HG03064 (cell line): ENCODE data around the gene ANKRD29.
"Not testable (repeated sequence)": the region's sequence is repeated elsewhere in the genome, so short reads cannot be mapped to it uniquely, and the experiment has no call there.

Source experiments
- ATAC-seq: cut with Tn5 transposase; IDR thresholded peaks from one replicate; pipeline ENCODE4 v1.9.1; 2021; ENCODE audit warnings: low read depth; ENCODE audit not compliant: unreplicated experiment

The ANKRD29 gene

DNA sequence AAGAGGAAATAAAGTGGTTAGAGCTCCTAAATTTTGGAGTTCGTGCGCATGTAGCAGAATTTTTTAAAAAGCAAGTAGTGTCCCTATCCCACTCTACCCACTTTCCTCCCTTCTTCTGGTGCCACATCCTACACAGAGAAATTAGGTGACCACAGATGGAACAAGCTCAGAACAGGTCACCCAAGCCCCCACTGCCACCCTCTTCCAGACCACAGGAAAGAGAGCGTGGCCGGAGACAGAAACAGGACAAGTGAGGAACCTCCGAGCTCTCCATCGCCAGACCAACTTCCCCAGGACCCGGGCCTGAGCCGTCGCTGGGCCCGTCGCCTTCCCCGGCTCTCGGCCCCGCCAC is 76.8 kb downstream of the ANKRD29 start:
- ATAC-seq: peak; percentile 9

DNA sequence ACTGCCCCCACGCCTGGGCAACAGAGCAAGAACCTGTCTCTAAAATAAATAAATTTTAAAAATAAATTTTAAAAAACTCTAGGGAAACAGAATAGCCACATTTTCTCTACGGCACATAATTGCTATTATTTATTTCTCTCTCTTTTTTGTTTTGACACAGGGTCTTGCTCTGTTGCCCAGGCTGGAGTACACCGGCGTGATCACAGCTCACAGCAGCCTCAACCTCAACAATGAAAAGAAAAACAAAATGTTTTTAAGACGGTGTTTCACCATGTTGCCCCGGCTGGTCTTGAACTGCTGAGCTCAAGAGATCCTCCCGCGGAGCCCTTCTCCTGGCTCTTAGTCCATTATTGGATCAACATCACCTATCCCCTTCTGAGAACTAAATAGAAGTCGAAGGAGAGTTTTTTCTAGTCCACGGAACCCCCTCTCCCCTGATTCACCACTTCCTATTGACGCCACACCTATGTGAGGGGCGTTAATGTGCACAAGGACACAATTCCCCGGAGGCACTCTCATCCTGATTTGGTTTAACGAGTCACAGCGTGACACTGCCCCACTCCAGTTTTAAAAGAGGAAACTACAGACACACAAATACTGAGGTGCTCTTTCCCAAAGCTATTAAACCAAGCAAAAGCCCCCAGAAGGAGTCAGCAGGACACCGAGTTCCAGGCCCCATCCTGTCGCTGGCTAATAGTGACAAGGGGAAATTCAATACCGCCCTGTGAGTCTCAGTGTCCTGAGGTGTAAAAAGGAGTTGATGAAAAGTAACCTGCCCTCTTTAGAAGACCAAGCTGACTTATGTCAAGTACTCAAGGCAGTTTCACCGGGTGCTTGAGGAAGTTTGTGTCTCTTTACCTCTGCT is 77.5 kb downstream of the ANKRD29 start:
- ATAC-seq: no peak

DNA sequence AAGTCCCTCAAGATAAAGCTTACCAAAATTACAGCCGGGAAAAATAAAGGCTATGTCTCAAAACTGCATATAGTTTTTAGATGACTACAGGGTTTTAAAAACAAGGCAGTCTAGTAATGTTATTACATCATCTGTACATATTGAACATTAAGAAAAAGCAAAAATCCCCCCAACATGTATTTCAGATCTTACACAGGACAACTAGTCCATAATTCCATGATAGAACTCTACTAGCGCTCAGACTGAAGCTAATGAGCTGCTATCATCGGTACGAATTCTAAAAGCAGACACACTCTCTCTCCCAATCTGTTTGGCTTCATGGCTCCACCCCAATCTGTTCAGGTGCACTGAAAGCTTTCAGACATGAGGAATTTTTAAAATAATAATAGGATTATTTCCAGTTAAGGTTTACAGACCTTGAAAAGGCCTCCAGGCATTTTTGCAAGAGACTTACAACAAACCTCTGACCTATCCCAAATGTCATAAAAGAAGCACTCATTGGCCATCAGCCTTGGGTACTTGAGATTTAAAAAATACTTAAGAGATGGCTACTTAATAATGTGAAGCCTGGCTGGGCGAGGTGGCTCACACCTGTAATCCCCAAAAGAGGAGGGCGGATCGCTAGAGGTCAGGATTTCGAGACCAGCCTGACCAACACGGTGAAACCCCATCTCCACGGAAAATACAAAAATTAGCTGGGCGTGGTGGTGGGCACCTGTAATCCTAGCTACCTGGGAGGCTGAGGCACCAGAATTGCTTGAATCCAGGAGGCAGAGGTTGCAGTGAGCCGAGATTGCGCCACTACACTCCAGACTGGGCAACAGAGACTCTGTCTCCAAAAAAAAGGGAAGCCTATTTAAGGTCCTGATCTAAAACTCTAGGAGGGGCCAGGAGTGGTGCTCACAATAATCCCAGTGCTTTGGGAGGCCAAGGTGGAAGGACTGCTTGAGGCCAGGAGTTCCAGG is 78.4 kb downstream of the ANKRD29 start:
- ATAC-seq: no peak

DNA sequence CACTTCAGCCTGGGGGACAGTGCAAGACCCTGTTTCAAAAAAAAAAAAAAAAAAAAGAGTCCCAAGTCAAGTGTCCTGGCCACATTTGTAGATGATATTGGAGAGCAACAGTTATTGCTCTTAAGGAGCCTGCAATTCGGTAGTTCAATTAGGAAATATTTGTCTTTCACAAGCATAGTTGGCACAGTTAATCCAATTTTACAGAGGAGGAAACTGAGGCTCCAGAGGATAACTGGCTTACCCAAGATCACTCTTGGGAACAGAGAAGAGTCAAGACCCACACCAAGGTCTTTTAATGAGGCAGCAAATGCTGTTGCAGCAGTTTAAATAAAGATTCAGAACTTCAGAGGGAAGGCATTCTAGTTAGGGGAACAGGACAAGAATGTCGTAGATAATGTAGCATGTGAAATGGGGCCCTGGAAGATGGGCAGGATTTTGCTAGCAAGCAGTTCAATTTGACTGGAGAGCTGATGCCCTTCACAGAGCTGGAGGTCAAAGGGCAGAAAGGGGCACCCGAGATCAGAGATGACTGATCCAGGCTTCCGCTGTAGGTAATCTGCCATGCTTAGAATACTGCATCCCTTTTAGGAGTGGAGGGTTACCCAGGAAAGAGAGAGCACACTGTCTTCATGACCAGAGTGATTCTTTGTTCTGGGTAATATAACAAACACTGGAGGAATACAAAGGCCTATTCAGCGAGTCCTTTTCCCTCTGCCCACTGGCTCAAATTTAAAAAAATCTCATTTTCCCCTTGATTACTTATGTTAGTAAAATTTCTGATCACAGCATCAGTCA is 79.4 kb downstream of the ANKRD29 start:
- no peak for ATAC-seq

DNA sequence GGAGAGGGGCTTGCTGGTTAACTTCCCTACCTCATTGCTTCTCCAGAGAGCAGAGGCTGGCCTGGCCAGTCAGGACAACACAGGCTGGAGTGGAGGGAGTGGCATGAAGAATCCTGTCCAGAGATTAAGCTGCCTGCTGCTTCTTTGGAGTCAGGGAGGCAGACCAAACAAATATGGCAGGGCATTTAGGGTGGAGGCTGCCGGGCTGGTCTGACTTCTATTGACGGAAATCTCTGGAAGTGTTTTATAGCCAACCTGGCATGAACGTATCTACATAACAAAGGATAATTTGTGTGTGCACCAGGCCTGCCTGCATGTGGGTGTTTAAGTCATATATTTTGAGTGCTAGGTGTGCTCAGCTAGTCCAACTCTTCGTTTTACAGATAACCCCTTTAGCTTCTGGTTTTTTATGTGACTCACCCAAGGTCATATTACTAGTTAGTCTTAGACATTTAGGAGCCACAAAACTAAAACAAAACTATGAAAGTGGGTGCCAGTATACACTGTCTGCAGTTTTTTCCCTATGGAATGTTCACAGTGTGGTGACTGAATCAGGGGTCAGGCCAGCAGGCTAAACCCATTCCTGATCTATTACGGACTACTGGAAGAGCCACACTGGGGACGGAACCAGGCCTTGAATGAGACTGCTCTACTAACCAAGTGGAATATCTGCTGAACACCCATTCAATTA is 81.9 kb downstream of the ANKRD29 start:
- no peak for ATAC-seq

DNA sequence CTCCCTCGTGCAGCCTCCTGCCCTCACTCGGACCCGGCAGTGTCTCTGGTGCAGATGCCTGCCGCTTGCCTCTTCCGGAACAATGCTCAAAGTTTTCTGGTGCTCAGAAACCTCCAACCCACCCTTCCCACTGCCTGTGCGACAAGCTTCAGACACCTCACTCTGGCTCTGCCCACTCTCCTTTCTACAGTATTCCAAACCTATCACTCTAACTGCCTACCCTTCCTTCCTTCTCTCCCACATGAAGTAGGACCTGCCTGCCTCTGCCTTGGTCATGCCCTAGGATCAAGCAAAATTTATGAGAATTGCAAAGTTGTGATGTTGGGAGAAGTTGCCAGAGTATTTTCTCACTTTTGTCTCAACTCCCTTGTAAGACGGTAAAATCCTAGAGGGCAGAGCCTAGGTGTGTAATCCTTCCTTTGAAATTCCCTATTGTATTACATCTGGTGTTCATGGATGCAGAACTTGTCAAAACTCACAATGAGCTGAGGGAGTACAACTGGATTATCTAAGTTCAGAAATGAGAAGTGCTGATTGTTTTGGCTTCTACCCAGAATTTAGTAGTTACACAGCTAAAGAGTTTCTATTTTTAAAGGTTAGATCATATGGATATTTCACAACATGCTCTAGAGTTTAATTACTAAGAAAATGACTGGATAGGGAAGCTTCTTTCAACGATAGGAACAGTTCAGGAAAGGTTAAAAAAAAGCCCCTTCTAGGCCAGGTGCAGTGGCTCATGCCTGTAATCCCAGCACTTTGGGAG is 83.6 kb downstream of the ANKRD29 start:
- no peak for ATAC-seq

DNA sequence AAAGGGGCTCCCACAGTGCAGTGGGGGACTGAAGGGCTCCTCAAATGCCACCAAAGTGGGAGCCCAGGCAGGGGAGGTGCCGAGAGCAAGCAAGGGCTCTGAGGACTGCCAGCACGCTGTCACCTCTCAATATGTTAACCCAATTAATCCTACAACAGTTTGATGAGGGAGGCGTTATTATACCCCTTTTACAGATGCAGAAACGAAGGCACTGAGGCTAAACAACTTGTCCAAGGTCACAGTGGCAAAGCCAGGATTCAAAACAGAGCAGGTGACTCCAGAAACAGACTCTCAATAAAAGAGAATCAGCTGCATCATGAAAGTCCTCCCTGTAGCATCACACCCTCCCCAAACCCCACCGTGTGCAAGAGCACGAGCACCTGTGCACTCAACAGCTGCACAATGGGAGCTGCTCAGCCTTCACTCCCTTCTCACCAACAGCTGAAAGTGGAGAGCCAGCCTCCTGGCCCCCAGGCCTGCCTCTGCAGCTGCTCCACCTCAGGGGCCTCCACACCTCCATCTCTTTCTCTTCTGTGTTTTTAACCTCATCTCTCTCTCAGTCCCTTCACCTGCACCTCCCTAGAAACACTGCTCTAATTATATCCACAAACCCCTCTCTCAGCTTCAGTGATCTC is 84.5 kb downstream of the ANKRD29 start:
- ATAC-seq: no peak

DNA sequence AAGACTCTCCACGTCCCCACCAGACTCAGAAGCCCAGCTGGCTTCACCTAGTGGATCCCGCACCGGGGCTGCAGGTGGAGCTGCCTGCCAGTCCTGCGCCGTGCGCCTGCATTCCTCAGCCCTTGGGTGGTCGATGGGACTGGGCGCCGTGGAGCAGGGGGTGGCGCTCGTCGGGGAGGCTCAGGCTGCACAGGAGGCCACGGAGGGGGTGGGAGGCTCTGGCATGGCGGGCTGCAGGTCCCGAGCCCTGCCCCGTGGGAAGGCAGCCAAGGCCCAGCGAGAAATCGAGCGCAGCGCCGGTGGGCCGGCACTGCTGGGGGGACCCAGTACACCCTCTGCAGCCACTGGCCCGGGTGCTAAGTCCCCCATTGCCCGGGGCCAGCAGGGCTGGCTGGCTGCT is 85.2 kb downstream of the ANKRD29 start:
- not testable (repeated sequence) for ATAC-seq

DNA sequence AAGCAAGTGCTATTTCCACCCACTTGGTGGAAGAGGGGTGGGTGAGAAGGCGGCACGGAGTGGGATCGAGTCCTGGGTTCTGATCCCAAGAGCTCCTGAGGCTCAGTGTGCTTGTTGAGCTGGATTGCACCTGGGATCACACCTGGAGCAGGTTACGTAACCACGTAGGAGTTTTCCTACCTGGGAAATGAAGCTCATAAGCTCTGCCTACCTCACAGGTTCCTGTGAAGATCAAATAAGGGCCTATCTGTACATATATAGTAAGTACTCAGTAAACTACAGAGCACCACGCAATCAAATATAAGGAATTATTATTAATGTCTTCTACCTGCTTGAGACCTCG is 87.4 kb downstream of the ANKRD29 start:
- ATAC-seq: no peak

DNA sequence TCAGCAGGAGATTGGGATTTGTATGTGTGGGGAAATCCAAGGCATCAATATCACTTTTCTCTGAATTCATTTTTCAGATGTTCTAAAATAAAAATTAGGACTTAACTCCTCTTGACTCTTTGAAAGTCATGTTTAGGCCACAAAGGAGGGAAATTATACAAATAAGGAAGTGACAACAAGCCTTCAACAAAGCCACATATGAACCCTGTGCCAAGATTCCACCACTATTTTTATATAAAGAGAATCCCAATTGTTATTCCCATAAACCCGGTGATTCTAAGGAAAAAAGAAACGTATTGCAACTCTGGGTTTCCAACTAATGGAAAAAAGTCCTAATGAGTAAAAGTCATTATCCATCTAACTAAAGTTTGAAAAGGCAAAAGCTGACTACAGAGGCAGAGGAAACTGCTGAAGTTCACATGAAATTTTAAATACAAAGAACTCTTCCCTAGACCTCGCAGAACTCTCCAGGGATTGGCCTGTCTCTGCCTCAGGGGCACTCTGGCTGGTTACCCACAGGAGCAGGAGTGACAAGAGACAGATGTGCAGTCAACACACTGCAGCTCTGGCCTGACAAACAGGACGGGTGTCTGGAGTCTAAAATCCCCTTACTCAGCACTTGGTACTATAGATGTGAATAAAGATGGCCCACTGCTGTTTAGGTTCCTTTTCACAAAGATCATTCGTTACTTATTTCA is 88.0 kb downstream of the ANKRD29 start:
- no peak for ATAC-seq

DNA sequence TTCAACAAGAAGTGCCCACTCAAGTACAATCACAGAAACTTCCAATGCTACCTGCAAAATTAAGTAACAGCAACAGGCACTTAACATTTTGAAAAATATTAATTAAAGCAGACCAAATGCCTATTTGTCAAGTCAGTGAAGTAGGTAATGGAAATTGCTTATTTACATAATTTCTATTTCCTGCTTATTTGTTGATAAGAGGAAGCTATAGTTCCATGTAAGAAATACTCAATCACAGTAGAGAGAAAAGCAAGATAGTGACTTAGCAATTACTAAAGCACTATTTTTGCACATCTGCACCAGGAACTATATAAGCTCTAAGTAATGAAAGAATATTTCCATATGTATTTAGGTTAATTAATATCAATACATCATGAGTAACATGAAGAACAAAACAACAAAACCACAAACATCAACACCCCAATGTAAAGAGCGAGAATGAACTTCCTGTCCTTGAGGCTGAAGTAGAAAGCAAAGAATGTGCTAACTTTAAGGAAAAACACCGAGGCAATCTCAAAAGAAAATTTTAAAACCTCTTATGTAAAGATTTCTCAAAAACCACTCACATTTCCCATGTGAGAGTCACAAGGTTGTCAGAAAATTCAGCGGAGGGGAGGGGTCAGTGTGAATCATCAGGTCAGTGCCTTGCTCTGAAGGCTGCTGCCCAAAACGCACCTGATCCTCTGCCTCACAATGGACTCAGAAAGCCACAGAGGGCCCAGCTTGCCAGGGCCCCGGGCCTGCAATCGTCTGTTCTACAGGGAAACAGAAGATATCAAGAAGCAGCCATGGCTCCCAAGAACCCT is 88.9 kb downstream of the ANKRD29 start:
- no peak for ATAC-seq

DNA sequence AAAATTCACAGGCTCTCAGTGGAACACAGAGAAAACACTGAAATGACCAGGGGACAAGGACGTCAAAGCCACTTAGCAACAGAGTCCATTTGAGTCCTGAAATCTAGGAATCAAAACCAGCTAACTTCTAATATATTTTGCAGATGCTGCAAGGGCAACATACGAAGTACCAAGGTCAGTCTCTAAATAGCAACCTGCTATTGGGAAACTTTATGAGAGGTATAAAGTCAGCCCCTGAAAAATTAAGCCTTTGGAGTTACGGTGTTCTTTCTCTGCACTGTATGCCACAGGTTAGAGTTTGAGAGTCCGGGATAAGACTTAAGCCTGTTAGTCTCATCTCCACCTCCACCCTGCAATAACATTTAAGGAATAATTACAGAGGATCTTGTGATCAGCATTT is 89.7 kb downstream of the ANKRD29 start:
- ATAC-seq: no peak

DNA sequence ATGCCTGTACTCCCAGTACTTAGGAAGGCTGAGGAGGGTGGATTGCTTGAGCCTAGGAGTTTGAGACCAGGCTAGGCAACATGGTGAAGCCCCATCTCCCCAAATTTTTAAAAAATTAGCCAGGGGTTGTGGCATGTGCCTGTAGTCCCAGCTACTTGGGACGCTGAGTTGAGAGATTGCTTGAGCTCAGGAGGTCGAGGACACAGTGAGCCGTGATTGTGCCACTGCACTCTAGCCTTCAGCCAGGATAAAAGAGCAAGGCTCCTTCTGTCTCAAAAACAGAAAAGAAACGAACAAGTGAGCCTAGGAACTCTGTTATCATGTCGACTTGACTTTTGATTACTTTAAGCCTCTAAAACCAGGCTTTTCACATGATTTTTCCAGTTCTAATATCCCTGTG is 90.1 kb downstream of the ANKRD29 start:
- ATAC-seq: no peak

DNA sequence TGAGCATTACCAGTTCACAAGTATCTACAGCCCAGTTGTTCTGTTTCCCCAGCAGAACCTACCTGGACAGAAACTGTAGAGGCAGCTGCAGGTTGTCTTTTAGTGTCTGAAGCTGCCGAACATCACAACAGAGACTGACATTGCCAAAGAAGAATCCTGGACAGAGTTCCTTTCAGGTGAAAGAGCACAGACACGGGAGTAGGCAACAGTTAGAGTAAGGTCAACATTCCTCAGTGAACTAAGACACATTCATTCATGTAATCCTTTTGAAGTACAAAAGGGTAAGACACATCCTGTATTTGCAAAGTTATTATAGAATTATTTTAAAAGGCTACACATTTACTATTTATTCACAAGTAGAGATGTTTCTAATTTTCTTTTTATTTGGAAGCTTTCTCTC is 90.7 kb downstream of the ANKRD29 start:
- ATAC-seq: no peak

DNA sequence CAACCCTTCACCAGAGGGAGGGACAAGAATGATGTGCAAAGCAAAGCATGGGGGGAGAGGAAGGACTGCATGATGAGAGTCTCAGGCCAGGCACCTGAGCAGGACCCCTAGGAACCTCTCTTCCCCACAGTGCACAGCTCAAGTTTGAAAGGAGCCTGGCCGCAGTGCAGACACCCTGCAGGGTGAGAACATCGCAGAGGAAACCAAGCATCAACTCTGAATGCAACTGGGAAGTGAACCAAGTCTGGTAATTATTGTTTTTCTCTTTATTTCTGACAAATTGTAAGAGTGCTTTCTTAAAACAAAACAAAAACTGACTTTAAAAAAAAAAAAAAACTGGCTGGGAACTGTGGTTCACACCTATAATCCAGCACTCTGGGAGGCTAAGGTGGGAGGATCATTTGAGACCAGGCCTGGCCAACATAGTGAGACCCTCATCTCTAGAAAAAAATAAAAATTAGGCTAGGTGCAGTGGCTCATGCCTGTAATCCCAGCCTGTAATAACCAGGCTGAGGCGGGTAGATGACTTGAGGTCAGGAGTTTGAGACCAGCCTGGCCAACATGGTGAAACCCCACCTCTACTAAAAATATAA is 91.7 kb downstream of the ANKRD29 start:
- ATAC-seq: no peak

DNA sequence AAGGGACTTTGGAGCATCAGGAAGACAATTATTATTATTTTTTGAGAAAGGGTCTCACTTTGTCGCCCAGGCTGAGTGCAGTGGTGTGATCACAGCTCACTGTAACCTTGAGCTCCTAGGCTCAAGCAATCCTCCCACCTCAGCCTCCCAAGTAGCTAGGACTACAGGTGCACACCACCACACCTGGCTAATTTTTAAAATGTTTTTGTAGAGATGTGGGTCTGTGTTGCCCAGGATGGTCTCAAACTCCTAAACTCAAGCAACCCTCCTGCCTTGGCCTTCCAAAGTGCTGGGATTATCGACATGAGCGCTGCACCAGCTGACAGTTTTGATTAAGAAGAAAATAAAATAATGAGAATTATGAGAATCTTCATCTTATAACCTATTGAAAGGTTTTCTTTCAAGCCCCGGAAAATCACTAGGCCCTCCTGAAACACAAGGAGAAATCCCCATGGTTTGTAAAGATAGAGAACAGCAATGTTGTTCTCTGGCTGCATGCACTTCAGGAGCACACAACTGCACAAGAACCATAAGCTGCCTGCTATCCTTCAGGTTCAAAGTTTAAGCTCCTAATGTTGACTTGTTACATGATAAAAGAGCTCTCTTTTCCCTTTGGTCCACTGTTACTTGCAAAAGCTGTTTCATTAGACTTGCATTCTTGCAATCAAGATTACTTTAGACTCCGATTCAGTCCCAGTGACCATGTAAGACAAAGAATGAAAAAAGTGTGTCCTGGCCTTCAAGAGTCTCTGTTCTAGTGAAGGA is 93.2 kb downstream of the ANKRD29 start:
- ATAC-seq: no peak
